ENCODE results near the gene CA12.

DNA sequence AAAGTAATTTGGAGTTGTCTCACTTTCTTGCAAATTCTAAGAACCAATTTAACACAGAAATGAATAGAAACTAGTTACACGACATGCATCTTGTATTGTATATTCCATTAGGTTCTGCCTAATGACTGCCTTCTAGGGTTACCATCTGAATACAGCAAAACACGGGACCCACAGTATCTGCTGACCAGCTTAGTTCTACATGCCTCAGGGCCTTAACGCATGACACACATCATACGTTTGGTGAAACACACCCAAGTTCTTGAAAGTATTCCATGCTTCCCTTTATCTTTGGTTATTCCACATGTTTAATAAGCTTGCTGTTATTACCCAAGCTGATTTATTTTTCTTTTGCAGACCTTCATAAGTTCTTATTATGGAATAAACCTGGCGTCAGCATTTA, 76.4 kb downstream of the CA12 start:
- TF ChIP-seq CTCF (IDR thresholded peaks at IDR 0.05; ENCODE audit: extremely low read depth in 1 of 2, insufficient read depth in 1 of 2, low read depth in 1 of 2, low read length in 2 of 2) = no peak
- TF ChIP-seq, protein P1, sequence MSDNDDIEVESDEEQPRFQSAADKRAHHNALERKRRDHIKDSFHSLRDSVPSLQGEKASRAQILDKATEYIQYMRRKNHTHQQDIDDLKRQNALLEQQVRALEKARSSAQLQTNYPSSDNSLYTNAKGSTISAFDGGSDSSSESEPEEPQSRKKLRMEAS (IDR thresholded peaks at IDR 0.05; ENCODE audit: insufficient read depth, insufficient read length) = no peak

Data from endothelial cell of umbilical vein (primary cell).